ENCODE data around the gene KNDC1. TPM values are rescaled to one million over a fixed set of nuclear protein-coding genes. Genes with fewer than 3 reads are reported as not detected.

The KNDC1 gene
- total and polyA plus RNA-seq, 10 of the 15 experiments (the other 5 are each of a cell fraction or from before 2014, with no cell fraction given): 0.03 to 0.11 (median 0.05) TPM; not detected in 7

DNA sequence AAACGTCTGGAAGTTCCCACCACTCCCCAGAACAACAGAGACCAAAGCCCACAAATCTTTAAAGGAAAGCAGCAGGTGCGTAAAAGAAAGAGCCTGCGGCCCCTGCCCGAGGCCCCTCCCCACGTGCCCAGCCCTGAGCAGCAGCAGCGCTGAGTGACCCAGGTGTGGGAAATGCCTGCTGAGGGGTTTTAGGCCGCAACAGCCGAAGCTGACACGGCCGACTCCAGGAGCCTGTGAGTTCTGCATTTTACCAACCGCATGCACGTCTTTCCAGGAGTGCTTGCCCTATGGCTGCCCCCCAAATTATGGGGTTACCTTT is 1.6 kb upstream of the KNDC1 start:
- intact Hi-C loops (cut with micrococcal nuclease; ENCODE audit: unreplicated experiment) (no loop called here), in situ Hi-C loops (cut with MboI) (no loop called here)
- WGBS (ENCODE audit: insufficient coverage, insufficient replicate concordance, low lambda C conversion rate, missing lambda C conversion rate): 41% methylated on average over 12 of the region's 12 CpGs
- no peaks in the 10 kb centered on the region for H3K36me3 ChIP-seq (ENCODE audit: control insufficient read depth in 2 of 2, insufficient read depth in 2 of 2, low read length in 1 of 2)
- ChIA-PET CTCF (no interaction called here), SMC1A (ENCODE audit: uncharacterized antibody, unreplicated experiment) (no interaction called here), RAD21 (ENCODE audit: unreplicated experiment) (no interaction called here), POLR2A (no interaction called here)
- H3K4me1 ChIP-seq (ENCODE audit: control insufficient read depth, insufficient read depth, low read length): no peaks in the 10 kb centered on the region
- H3K79me2 ChIP-seq (ENCODE audit: control insufficient read depth, insufficient read depth, low read length): no peaks in the 10 kb centered on the region
- FAIRE-seq: no peak
- no peak overlapping the region for H2AFZ ChIP-seq (ENCODE audit: control insufficient read depth, low read depth, low read length)
- BruUV-seq (replicated peaks): no TSS peak
- no peaks in the 10 kb centered on the region for H3K27me3 ChIP-seq (replicated peaks in 1 of 2; ENCODE audit: control insufficient read depth in 2 of 2, insufficient read depth in 2 of 2, low read length in 1 of 2)
- H3K27ac ChIP-seq (ENCODE audit: control insufficient read depth, insufficient read depth): no peak overlapping the region
- no peak for DNase-seq (ENCODE audit: low read depth, low spot score)
- no peaks in the 10 kb centered on the region for H4K20me1 ChIP-seq (ENCODE audit: control insufficient read depth, insufficient read depth)
- H3K9me3 ChIP-seq (replicated peaks; ENCODE audit: control insufficient read depth, insufficient read depth, low read length): no peaks in the 10 kb centered on the region
- no peak for ATAC-seq
- no peak overlapping the region for H3K4me2 ChIP-seq (ENCODE audit: control insufficient read depth, insufficient read depth)
- H3K4me3 ChIP-seq: no peak overlapping the region
- H3K9ac ChIP-seq (ENCODE audit: control insufficient read depth, insufficient read depth, low read length): no peak overlapping the region
- TF ChIP-seq RFX5 (IDR thresholded peaks at IDR 0.05; ENCODE audit: low read depth, low read length) (no peak), POLR2AphosphoS2 (IDR thresholded peaks at IDR 0.05; ENCODE audit: low read depth, low read length) (no peak), TCF7 (IDR thresholded peaks at IDR 0.05; ENCODE audit: borderline replicate concordance) (no peak), BCLAF1 (IDR thresholded peaks at IDR 0.05) (no peak), CHD4 (IDR thresholded peaks at IDR 0.05) (no peak), ZNF217 (IDR thresholded peaks at IDR 0.05) (no peak)
